IMR-90 (cell line): ENCODE results near the gene PXN. TPM values are rescaled to one million over a fixed set of nuclear protein-coding genes. Genes with fewer than 3 reads are reported as not detected.

ENCODE experiments used
- ATAC-seq: fragments of 200-7000 bp; cut with Tn5 transposase; 2 replicates; pipeline ENCODE4 v1.9.1; 2020; ENCODE audit warnings: low read depth, mild to moderate bottlenecking, moderate library complexity
- BruUV-seq: library from RNA; stranded (reverse); fragments of 400-500 nt; replicated peaks from 2 replicates; lab custom pipeline; 2021; lab: Mats Ljungman, UMichigan
- CTCF ChIA-PET: fragments of 300-600 bp; formaldehyde crosslinking; extraction: SDS; loops from one replicate; lab custom pipeline; 2021; ENCODE audit warnings: antibody characterized with exemption; lab: Yijun Ruan, JAX
- POLR2A ChIA-PET: fragments of 300-600 bp; sonication (Branson Sonifier 250); formaldehyde crosslinking; loops from one replicate; lab custom pipeline; 2022; ENCODE audit warnings: antibody characterized with exemption; ENCODE audit not compliant: unreplicated experiment; lab: Charles Lee
- DNase-seq: peaks from one replicate; pipeline ENCODE4 v3.0.0; 2013
- H2AFZ ChIP-seq: replicated peaks from 2 replicates; pipeline ENCODE3; 2013; ENCODE audit warnings: low read length, mild to moderate bottlenecking; ENCODE audit not compliant: poor library complexity
- H2AK5ac ChIP-seq: 2 replicates; pipeline ENCODE4 v1.6.1; 2013; ENCODE audit warnings: low read depth, low read length, inconsistent platforms
- H2AK9ac ChIP-seq: replicated peaks from 2 replicates; pipeline ENCODE3; 2013; ENCODE audit warnings: mild to moderate bottlenecking, low read depth, low read length, moderate library complexity; ENCODE audit not compliant: poor library complexity
- H2BK120ac ChIP-seq: 2 replicates; pipeline ENCODE4 v1.6.1; 2013; ENCODE audit warnings: low read depth, low read length, inconsistent platforms
- H2BK15ac ChIP-seq: 3 replicates; pipeline ENCODE4 v1.6.1; 2013; ENCODE audit warnings: low read depth, low read length, inconsistent platforms
- H2BK20ac ChIP-seq: 2 replicates; pipeline ENCODE4 v1.6.1; 2013; ENCODE audit warnings: low read depth, mild to moderate bottlenecking, inconsistent platforms, low read length, moderate library complexity
- H2BK5ac ChIP-seq: 2 replicates; pipeline ENCODE4 v1.6.1; 2013; ENCODE audit warnings: mild to moderate bottlenecking, low read depth, low read length, inconsistent platforms; ENCODE audit not compliant: poor library complexity, severe bottlenecking
- H3K14ac ChIP-seq: replicated peaks from 2 replicates; pipeline ENCODE4 v1.6.1; 2013; ENCODE audit warnings: low read depth, low read length, inconsistent platforms
- H3K18ac ChIP-seq: 2 replicates; pipeline ENCODE4 v1.6.1; 2013; ENCODE audit warnings: low read depth, low read length, control low read depth
- H3K23ac ChIP-seq: 2 replicates; pipeline ENCODE4 v1.6.1; 2013; ENCODE audit warnings: low read depth, low read length, inconsistent platforms
- H3K27ac ChIP-seq: 2 replicates; pipeline ENCODE4 v1.5.1; 2013; ENCODE audit warnings: mild to moderate bottlenecking, control low read depth, low read length; ENCODE audit not compliant: insufficient read depth
- H3K27me3 ChIP-seq: 2 replicates; pipeline ENCODE4 v1.6.1; 2013; ENCODE audit warnings: low read length; ENCODE audit not compliant: control insufficient read depth, insufficient read depth
- H3K36me3 ChIP-seq: 2 replicates; pipeline ENCODE4 v1.6.1; 2013; ENCODE audit warnings: low read length, mixed read lengths; ENCODE audit not compliant: control insufficient read depth, insufficient read depth
- H3K4ac ChIP-seq: 2 replicates; pipeline ENCODE4 v1.6.1; 2013; ENCODE audit warnings: low read depth, low read length, inconsistent platforms
- H3K4me1 ChIP-seq: 2 replicates; pipeline ENCODE4 v1.6.1; 2013; ENCODE audit warnings: low read length, mixed read lengths; ENCODE audit not compliant: control insufficient read depth, insufficient read depth
- H3K4me2 ChIP-seq: 2 replicates; pipeline ENCODE4 v1.6.1; 2013; ENCODE audit warnings: low read depth, mild to moderate bottlenecking, control low read depth, low read length, moderate library complexity
- H3K4me3 ChIP-seq: 2 replicates; pipeline ENCODE4 v1.5.1; 2013; ENCODE audit warnings: low read depth, mild to moderate bottlenecking, control low read depth, low read length, moderate library complexity; ENCODE audit not compliant: insufficient read depth
- H3K56ac ChIP-seq: 2 replicates; pipeline ENCODE4 v1.6.1; 2013; ENCODE audit warnings: low read length, inconsistent platforms; ENCODE audit not compliant: insufficient read depth; ENCODE audit errors: extremely low read depth
- H3K79me1 ChIP-seq, 2 experiments: 2 replicates each; pipeline ENCODE4 v1.6.1; 2013; ENCODE audit warnings: low read length in 2 of 2, inconsistent platforms in 1 of 2, low read depth in 1 of 2
- H3K9ac ChIP-seq: 2 replicates; pipeline ENCODE4 v1.6.1; 2013; ENCODE audit warnings: low read depth, low read length, control low read depth
- H3K9me1 ChIP-seq: 2 replicates; pipeline ENCODE4 v1.6.1; 2013; ENCODE audit warnings: low read length, inconsistent platforms; ENCODE audit not compliant: insufficient read depth
- H3K9me3 ChIP-seq: 2 replicates; pipeline ENCODE4 v1.6.1; 2013; ENCODE audit warnings: low read length; ENCODE audit not compliant: control insufficient read depth, insufficient read depth
- H4K20me1 ChIP-seq: 2 replicates; pipeline ENCODE4 v1.6.1; 2013; ENCODE audit warnings: low read length, inconsistent platforms; ENCODE audit not compliant: insufficient read depth
- H4K5ac ChIP-seq: 2 replicates; pipeline ENCODE4 v1.6.1; 2013; ENCODE audit warnings: mild to moderate bottlenecking, low read depth, low read length, control low read depth
- H4K8ac ChIP-seq, 2 experiments: 2 replicates each; pipeline ENCODE4 v1.6.1; 2013; ENCODE audit warnings: low read depth in 2 of 2, low read length in 2 of 2, control low read depth in 1 of 2, inconsistent platforms in 1 of 2
- H4K91ac ChIP-seq: 2 replicates; pipeline ENCODE4 v1.6.1; 2013; ENCODE audit warnings: low read depth, low read length, inconsistent platforms; ENCODE audit not compliant: insufficient read depth
- CEBPB ChIP-seq: IDR thresholded peaks from 2 replicates; pipeline ENCODE4 v1.6.1; 2012; ENCODE audit warnings: low read depth, low read length, improper control_type of control experiment
- CHD1 ChIP-seq: IDR thresholded peaks from 2 replicates; pipeline ENCODE4 v1.6.1; 2012; ENCODE audit warnings: low read depth, low read length, improper control_type of control experiment
- ELK1 ChIP-seq: fragments of 150-350 bp; IDR thresholded peaks from 2 replicates; pipeline ENCODE4 v1.6.1; 2016; ENCODE audit warnings: low read depth, mild to moderate bottlenecking, low read length, moderate library complexity, borderline replicate concordance
- FOS ChIP-seq: fragments of 150-350 bp; IDR thresholded peaks from 2 replicates; pipeline ENCODE4 v1.6.1; 2016; ENCODE audit warnings: low read depth, low read length
- MAFK ChIP-seq: IDR thresholded peaks from 2 replicates; pipeline ENCODE4 v1.6.1; 2012; ENCODE audit warnings: low read depth, low read length, improper control_type of control experiment
- MXI1 ChIP-seq: IDR thresholded peaks from 2 replicates; pipeline ENCODE4 v1.6.1; 2012; ENCODE audit warnings: low read depth, mild to moderate bottlenecking, low read length, moderate library complexity, borderline replicate concordance
- NFE2L2 ChIP-seq: fragments of 150-350 bp; IDR thresholded peaks from 2 replicates; pipeline ENCODE4 v1.6.1; 2016; ENCODE audit warnings: low read depth, mild to moderate bottlenecking, low read length
- RAD21 ChIP-seq: IDR thresholded peaks from 2 replicates; pipeline ENCODE4 v1.6.1; 2012; ENCODE audit warnings: low read length, improper control_type of control experiment
- RCOR1 ChIP-seq: IDR thresholded peaks from 2 replicates; pipeline ENCODE4 v1.6.1; 2012; ENCODE audit warnings: mild to moderate bottlenecking, low read length, improper control_type of control experiment; ENCODE audit not compliant: insufficient replicate concordance
- RFX5 ChIP-seq: IDR thresholded peaks from 2 replicates; pipeline ENCODE4 v1.8.0; 2012; ENCODE audit warnings: low read depth, mild to moderate bottlenecking, low read length, moderate library complexity
- WGBS, 2 experiments: methylation state at CpG; one replicate each; pipeline versions ENCODE4 v1.1.5 to v1.1.7; 2013; ENCODE audit warnings: missing lambda C conversion rate in 2 of 2; ENCODE audit not compliant: insufficient read length in 1 of 2; ENCODE audit errors: extremely low coverage in 2 of 2; 5-methylcytosine and 5-hydroxymethylcytosine counted together
- dilution Hi-C: fragments of 300-500 bp; cut with HindIII; formaldehyde crosslinking; loops from one replicate; pipeline ENCODE4 v1.14.3; 2018; ENCODE audit warnings: low sequenced_read_pairs; ENCODE audit not compliant: unreplicated experiment
- in situ Hi-C: fragments of 300-500 bp; cut with MboI; formaldehyde crosslinking; loops from 3 replicates; pipeline ENCODE4 v1.14.3; 2019; ENCODE audit warnings: low sequenced_read_pairs, inconsistent platforms, mixed read lengths
- intact Hi-C: fragments of 100-400 bp; cut with micrococcal nuclease; formaldehyde crosslinking; loops from 2 replicates; pipeline ENCODE4 v1.10.0; 2022
- polyA plus RNA-seq, 3 experiments: library from polyadenylated mRNA; depleted of rRNA; stranded (reverse); fragments of >200 nt; gene quantifications; 2 replicates each; pipeline ENCODE4 v1.2.3, GENCODE V29; 2012; ENCODE audit warnings: low replicate concordance in 1 of 3
- total RNA-seq: library from RNA; depleted of rRNA; stranded (reverse); fragments of >200 nt; gene quantifications from 2 replicates; pipeline ENCODE4 v1.2.3, GENCODE V29; 2012

Gene PXN
- total and polyA plus RNA-seq, 2 of the 4 experiments (the other 2 are of a cell fraction): 46.6 to 134 TPM

GRCh38 chr12:120190985-120191480 is 74.5 kb downstream of the PXN start:
- no peak overlapping the region for H3K4ac ChIP-seq
- peaks cover 8 to 54% of the 10 kb centered on the region in 2 experiments for H3K79me1 ChIP-seq
- H2AK9ac ChIP-seq: no peak overlapping the region
- no peak overlapping the region for H3K27ac ChIP-seq
- no peak overlapping the region for H3K56ac ChIP-seq
- no peak overlapping the region for H2BK15ac ChIP-seq
- H3K4me1 ChIP-seq: peaks cover 8% of the 10 kb centered on the region
- H2AFZ ChIP-seq: no peak overlapping the region
- no peak overlapping the region for H4K5ac ChIP-seq
- intact Hi-C loops: no loop called here
- H3K23ac ChIP-seq: no peak overlapping the region
- H2AK5ac ChIP-seq: no peak overlapping the region
- DNase-seq (no peak), ATAC-seq (no peak)
- no peak overlapping the region for H3K18ac ChIP-seq
- H3K4me3 ChIP-seq: no peak overlapping the region
- no peak overlapping the region for H3K9ac ChIP-seq
- dilution Hi-C loops: no loop called here
- in situ Hi-C loops: no loop called here
- no peak overlapping the region for H2BK20ac ChIP-seq
- H3K36me3 ChIP-seq: peaks cover 28% of the 10 kb centered on the region
- H3K4me2 ChIP-seq: no peak overlapping the region
- POLR2A ChIA-PET: interaction anchor here (1.0 kb wide), 1 partner anchor 10 kb away, joined by 4 read pairs; the partner anchor contains the start of gene RPLP0
- CTCF ChIA-PET: no interaction called here
- no peak overlapping the region for H2BK120ac ChIP-seq
- no TSS peak for BruUV-seq
- H2BK5ac ChIP-seq: no peak overlapping the region
- H3K27me3 ChIP-seq: no peaks in the 10 kb centered on the region
- no peaks in the 10 kb centered on the region for H3K9me3 ChIP-seq
- 100% methylated on average over 2 of the region's 7 CpGs; no CpG with 5 or more reads in 1 of the 2 experiments for WGBS, 2 experiments
- TF ChIP-seq NFE2L2 (no peak), CHD1 (no peak), RCOR1 (no peak), MXI1 (no peak), CEBPB (no peak), RAD21 (no peak), FOS (no peak), ELK1 (no peak), RFX5 (no peak), MAFK (no peak)
- H4K91ac ChIP-seq: no peak overlapping the region
- peaks cover 30% of the 10 kb centered on the region for H4K20me1 ChIP-seq
- peaks cover 2% of the 10 kb centered on the region; the same call in 1 of the 2 replicates for H3K9me1 ChIP-seq
- no peak overlapping the region for H3K14ac ChIP-seq
- H4K8ac ChIP-seq: no peak overlapping the region
